Gastrocnemius medialis (tissue), 4 donors: ENCODE results near the gene CSAD.

ENCODE experiments used
- POLR2A ChIP-seq, 2 donors: fragments of 450-650 bp; IDR thresholded peaks; one replicate each; pipeline ENCODE4 v1.6.1; 2017; ENCODE audit warnings: antibody characterized with exemption in 2 of 2, mild to moderate bottlenecking in 2 of 2, moderate library complexity in 2 of 2
- TF ChIP-seq, protein P1 (sequence below), 5 experiments: fragments of 450-650 bp in 3 of 5; fragments of 200-600 bp in 2 of 5; sonication (generic) in 2 of 5; IDR thresholded peaks in 4 of 5; conservative IDR thresholded peaks in 1 of 5; 1 replicate in 4 of 5; 2 replicates in 1 of 5; pipeline ENCODE4 v1.5.1; 2016 to 2019; ENCODE audit warnings: antibody characterized with exemption in 5 of 5, mild to moderate bottlenecking in 3 of 5, moderate library complexity in 3 of 5

DNA sequence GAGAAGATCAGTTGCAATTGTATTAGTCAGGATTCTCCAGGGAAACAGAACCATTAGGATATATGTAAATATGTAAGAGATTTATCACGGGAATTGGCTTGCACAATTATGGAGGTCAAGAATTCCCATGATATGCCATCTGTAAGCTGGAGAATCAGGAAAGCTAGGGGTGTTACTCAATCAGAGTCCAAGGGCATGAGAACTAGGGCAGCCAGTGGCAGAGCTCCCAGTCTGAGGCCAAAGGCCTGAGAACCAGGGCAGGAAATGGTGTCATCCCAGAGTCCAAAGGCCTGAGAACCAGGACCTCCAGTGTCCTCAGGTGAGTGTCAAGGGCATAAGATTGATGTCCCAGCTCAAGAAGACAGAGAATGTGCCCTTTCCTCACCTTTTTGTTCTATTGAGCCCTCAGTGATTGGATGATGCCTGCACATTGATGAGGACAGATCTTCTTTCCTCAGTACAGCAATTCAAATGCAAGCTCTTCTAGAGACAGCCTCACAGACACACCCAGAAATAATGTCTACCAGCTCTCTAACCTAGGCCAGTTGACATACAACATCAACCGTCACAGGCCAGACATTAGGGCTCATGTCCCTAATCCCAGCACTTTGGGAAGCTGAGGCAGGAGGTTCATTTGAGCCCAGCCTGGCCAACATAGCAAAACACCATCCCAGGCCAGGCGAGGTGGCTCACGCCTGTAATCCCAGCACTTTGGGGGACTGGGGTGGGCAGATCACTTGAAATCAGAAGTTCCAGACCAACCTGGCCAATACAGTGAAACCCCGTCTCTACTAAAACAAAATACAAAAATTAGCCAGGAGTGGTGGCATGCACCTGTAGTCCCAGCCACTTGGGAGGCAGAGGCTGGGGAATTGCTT lies 35.1 kb downstream of the CSAD start:
- TF ChIP-seq, protein P1, sequence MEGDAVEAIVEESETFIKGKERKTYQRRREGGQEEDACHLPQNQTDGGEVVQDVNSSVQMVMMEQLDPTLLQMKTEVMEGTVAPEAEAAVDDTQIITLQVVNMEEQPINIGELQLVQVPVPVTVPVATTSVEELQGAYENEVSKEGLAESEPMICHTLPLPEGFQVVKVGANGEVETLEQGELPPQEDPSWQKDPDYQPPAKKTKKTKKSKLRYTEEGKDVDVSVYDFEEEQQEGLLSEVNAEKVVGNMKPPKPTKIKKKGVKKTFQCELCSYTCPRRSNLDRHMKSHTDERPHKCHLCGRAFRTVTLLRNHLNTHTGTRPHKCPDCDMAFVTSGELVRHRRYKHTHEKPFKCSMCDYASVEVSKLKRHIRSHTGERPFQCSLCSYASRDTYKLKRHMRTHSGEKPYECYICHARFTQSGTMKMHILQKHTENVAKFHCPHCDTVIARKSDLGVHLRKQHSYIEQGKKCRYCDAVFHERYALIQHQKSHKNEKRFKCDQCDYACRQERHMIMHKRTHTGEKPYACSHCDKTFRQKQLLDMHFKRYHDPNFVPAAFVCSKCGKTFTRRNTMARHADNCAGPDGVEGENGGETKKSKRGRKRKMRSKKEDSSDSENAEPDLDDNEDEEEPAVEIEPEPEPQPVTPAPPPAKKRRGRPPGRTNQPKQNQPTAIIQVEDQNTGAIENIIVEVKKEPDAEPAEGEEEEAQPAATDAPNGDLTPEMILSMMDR (IDR thresholded peaks at IDR 0.05 in 4 of 5, conservative IDR thresholded peaks at IDR 0.05 in 1 of 5), result no peak
- no peak for TF ChIP-seq POLR2A (IDR thresholded peaks at IDR 0.05)
